DLD1 (cell line): ENCODE data around the gene XG.
"Not testable (repeated sequence)": the region's sequence is repeated elsewhere in the genome, so short reads cannot be mapped to it uniquely, and the experiment has no call there.

Experiments
- in situ Hi-C: cut with HindIII; loops from 2 replicates; pipeline ENCODE4 v1.10.0; 2017; ENCODE audit warnings: low sequenced_read_pairs

The XG gene

GRCh38 chrX:2732649-2733048, 19.2 kb upstream of the XG start:
- in situ Hi-C loops, result no loop called here

GRCh38 chrX:2733286-2733685, 18.6 kb upstream of the XG start:
- in situ Hi-C loops, result no loop called here

GRCh38 chrX:2735270-2735669, 16.6 kb upstream of the XG start:
- in situ Hi-C loops, result no loop called here

- in situ Hi-C loops, result no loop called here
Measured at GRCh38 chrX:2740672-2741071, 11.2 kb upstream of the XG start.

GRCh38 chrX:2741386-2741785, 10.5 kb upstream of the XG start:
- in situ Hi-C loops, result no loop called here

- in situ Hi-C loops, result not testable (repeated sequence)
Measured at GRCh38 chrX:2746250-2746649, 5.6 kb upstream of the XG start.

GRCh38 chrX:2748171-2748814, 3.5 kb upstream of the XG start:
- in situ Hi-C loops, result no loop called here

- in situ Hi-C loops, result no loop called here
Measured at GRCh38 chrX:2748815-2749188, 3.0 kb upstream of the XG start.

- in situ Hi-C loops, result no loop called here
Measured at GRCh38 chrX:2751291-2751690, 549 bp upstream of the XG start.

GRCh38 chrX:2752441-2752840, 601 bp downstream of the XG start:
- in situ Hi-C loops, result not testable (repeated sequence)

- in situ Hi-C loops, result not testable (repeated sequence)
Measured at GRCh38 chrX:2755163-2755715, 3.4 kb downstream of the XG start.

GRCh38 chrX:2756548-2756947, 4.7 kb downstream of the XG start:
- in situ Hi-C loops, result no loop called here

GRCh38 chrX:2761246-2761645, 9.4 kb downstream of the XG start:
- in situ Hi-C loops, result no loop called here

- in situ Hi-C loops, result not testable (repeated sequence)
Measured at GRCh38 chrX:2762671-2763070, 10.8 kb downstream of the XG start.

- in situ Hi-C loops, result not testable (repeated sequence)
Measured at GRCh38 chrX:2764766-2765548, 13.1 kb downstream of the XG start.

GRCh38 chrX:2765549-2765830, 13.7 kb downstream of the XG start:
- in situ Hi-C loops, result no loop called here

GRCh38 chrX:2766906-2767305, 15.1 kb downstream of the XG start:
- in situ Hi-C loops, result no loop called here

- in situ Hi-C loops, result no loop called here
Measured at GRCh38 chrX:2767631-2768455, 16.0 kb downstream of the XG start.

- in situ Hi-C loops, result no loop called here
Measured at GRCh38 chrX:2769615-2770014, 17.8 kb downstream of the XG start.

GRCh38 chrX:2773166-2774055, 21.6 kb downstream of the XG start:
- in situ Hi-C loops, result not testable (repeated sequence)

- in situ Hi-C loops, result no loop called here
Measured at GRCh38 chrX:2774057-2774456, 22.2 kb downstream of the XG start.
